ENCODE measurements around the gene C4BPB. TPM values are rescaled to one million over a fixed set of nuclear protein-coding genes. Genes with fewer than 3 reads are reported as not detected.

C4BPB gene
- total and polyA plus RNA-seq, 2 experiments from 2014 or later: 13.5 to 16.8 TPM

- H3K4me2 ChIP-seq: no peak overlapping the region
- whole genome bisulfite sequencing (ENCODE audit: low lambda C conversion rate, missing lambda C conversion rate): 85% methylated on average over 3 of the region's 3 CpGs
- peak; percentile 18 for DNase-seq (ENCODE audit: low spot score)
- TF ChIP-seq EZH2 (IDR thresholded peaks at IDR 0.05; ENCODE audit: borderline replicate concordance) (no peak), EZH2phosphoT487 (IDR thresholded peaks at IDR 0.05; ENCODE audit: low read depth, severe bottlenecking, unreplicated experiment) (no peak), CTCF (IDR thresholded peaks at IDR 0.05; ENCODE audit: poor library complexity) (no peak)
- H3K27ac ChIP-seq: peak overlapping the region; percentile 51
- H3K36me3 ChIP-seq (replicated peaks; ENCODE audit: insufficient read depth, low read depth): no peaks in the 10 kb centered on the region
- H3K9me2 ChIP-seq (replicated peaks; ENCODE audit: insufficient read depth): no peaks in the 10 kb centered on the region
- H3K79me2 ChIP-seq: no peaks in the 10 kb centered on the region
- H3K4me3 ChIP-seq: no peak overlapping the region
- H3K27me3 ChIP-seq: no peaks in the 10 kb centered on the region
- H3K9me3 ChIP-seq (ENCODE audit: low read depth): no peaks in the 10 kb centered on the region
- no peak overlapping the region for H2AFZ ChIP-seq
- no peaks in the 10 kb centered on the region for H4K20me1 ChIP-seq (ENCODE audit: insufficient read depth, poor library complexity, severe bottlenecking)
- no peaks in the 10 kb centered on the region for H3K4me1 ChIP-seq (ENCODE audit: insufficient read depth)
Observed at GRCh38 chr1:207097871-207098324, 9.2 kb downstream of the C4BPB start.

DNA sequence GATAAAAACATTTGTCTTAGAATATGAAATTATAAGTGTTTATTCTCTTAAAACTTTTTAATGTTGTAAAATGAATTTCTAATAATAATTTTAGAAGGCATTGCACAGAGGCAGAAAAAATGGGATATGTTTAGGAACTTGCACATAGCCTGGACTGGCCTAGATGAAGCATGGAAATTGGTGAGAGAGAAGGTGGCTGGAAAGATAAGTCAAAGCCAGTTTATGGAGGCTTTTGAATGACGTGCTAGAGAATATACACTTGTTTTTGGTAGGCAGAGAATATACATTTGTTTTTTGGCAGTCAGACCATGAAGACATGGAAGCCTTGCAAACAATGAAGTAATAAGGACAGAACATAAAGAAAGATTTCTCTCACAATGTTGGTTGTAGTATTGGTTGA, 13.1 kb downstream of the C4BPB start:
- H3K36me3 ChIP-seq (replicated peaks; ENCODE audit: insufficient read depth, low read depth): no peaks in the 10 kb centered on the region
- no peak for DNase-seq (ENCODE audit: low spot score)
- H3K9me3 ChIP-seq (ENCODE audit: low read depth): no peaks in the 10 kb centered on the region
- TF ChIP-seq EZH2phosphoT487 (IDR thresholded peaks at IDR 0.05; ENCODE audit: low read depth, severe bottlenecking, unreplicated experiment) (no peak), CTCF (IDR thresholded peaks at IDR 0.05; ENCODE audit: poor library complexity) (no peak), EZH2 (IDR thresholded peaks at IDR 0.05; ENCODE audit: borderline replicate concordance) (no peak)
- H3K4me2 ChIP-seq: no peak overlapping the region
- no peaks in the 10 kb centered on the region for H3K27me3 ChIP-seq
- H3K27ac ChIP-seq: no peak overlapping the region
- no peaks in the 10 kb centered on the region for H3K79me2 ChIP-seq
- peaks cover 7% of the 10 kb centered on the region for H3K4me1 ChIP-seq (ENCODE audit: insufficient read depth)
- no peaks in the 10 kb centered on the region for H3K9me2 ChIP-seq (replicated peaks; ENCODE audit: insufficient read depth)
- no peak overlapping the region for H2AFZ ChIP-seq
- no peaks in the 10 kb centered on the region for H4K20me1 ChIP-seq (ENCODE audit: insufficient read depth, poor library complexity, severe bottlenecking)
- H3K4me3 ChIP-seq: no peak overlapping the region
- 93% methylated on average over 1 of the region's 1 CpG for WGBS (ENCODE audit: low lambda C conversion rate, missing lambda C conversion rate)

- 89% methylated on average over 5 of the region's 5 CpGs for WGBS (ENCODE audit: low lambda C conversion rate, missing lambda C conversion rate)
- H3K4me2 ChIP-seq: no peak overlapping the region
- no peaks in the 10 kb centered on the region for H3K36me3 ChIP-seq (replicated peaks; ENCODE audit: insufficient read depth, low read depth)
- DNase-seq (ENCODE audit: low spot score): no peak
- no peak overlapping the region for H2AFZ ChIP-seq
- TF ChIP-seq EZH2phosphoT487 (IDR thresholded peaks at IDR 0.05; ENCODE audit: low read depth, severe bottlenecking, unreplicated experiment): no peak
- TF ChIP-seq EZH2 (IDR thresholded peaks at IDR 0.05; ENCODE audit: borderline replicate concordance): no peak
- no peaks in the 10 kb centered on the region for H3K79me2 ChIP-seq
- H3K27me3 ChIP-seq: no peaks in the 10 kb centered on the region
- no peaks in the 10 kb centered on the region for H3K9me3 ChIP-seq (ENCODE audit: low read depth)
- H3K9me2 ChIP-seq (replicated peaks; ENCODE audit: insufficient read depth): no peaks in the 10 kb centered on the region
- H3K4me3 ChIP-seq: no peak overlapping the region
- no peak overlapping the region for H3K27ac ChIP-seq
- H3K4me1 ChIP-seq (ENCODE audit: insufficient read depth): peaks cover 7% of the 10 kb centered on the region
- H4K20me1 ChIP-seq (ENCODE audit: insufficient read depth, poor library complexity, severe bottlenecking): no peaks in the 10 kb centered on the region
Observed at GRCh38 chr1:207102146-207102545, 13.5 kb downstream of the C4BPB start.

GRCh38 chr1:207102659-207103058, 14.0 kb downstream of the C4BPB start:
- Histone ChIP-seq H3K27ac (no peak overlapping the region), H3K9me3 (ENCODE audit: low read depth) (no peaks in the 10 kb centered on the region), H2AFZ (no peak overlapping the region), H3K36me3 (replicated peaks; ENCODE audit: insufficient read depth, low read depth) (no peaks in the 10 kb centered on the region), H3K4me2 (no peak overlapping the region), H3K4me1 (ENCODE audit: insufficient read depth) (peaks cover 7% of the 10 kb centered on the region), H3K4me3 (no peak overlapping the region), H3K9me2 (replicated peaks; ENCODE audit: insufficient read depth) (no peaks in the 10 kb centered on the region), H4K20me1 (ENCODE audit: insufficient read depth, poor library complexity, severe bottlenecking) (no peaks in the 10 kb centered on the region), H3K79me2 (no peaks in the 10 kb centered on the region), H3K27me3 (no peaks in the 10 kb centered on the region)
- 86% methylated on average over 1 of the region's 1 CpG for WGBS (ENCODE audit: low lambda C conversion rate, missing lambda C conversion rate)
- TF ChIP-seq EZH2phosphoT487 (IDR thresholded peaks at IDR 0.05; ENCODE audit: low read depth, severe bottlenecking, unreplicated experiment) (no peak), EZH2 (IDR thresholded peaks at IDR 0.05; ENCODE audit: borderline replicate concordance) (no peak), CTCF (IDR thresholded peaks at IDR 0.05; ENCODE audit: poor library complexity) (no peak)
- DNase-seq (ENCODE audit: low spot score): no peak
